ENCODE data around the gene SUPT5H.
"Not testable (repeated sequence)": the region's sequence is repeated elsewhere in the genome, so short reads cannot be mapped to it uniquely, and the experiment has no call there.

The SUPT5H gene

GRCh38 chr19:39426170-39426569 lies 19.2 kb upstream of the SUPT5H start:
- DNase-seq, result no peak

- DNase-seq, result no peak
Measured at GRCh38 chr19:39427707-39428106, 17.7 kb upstream of the SUPT5H start.

- DNase-seq, result peak; percentile 91
Measured at GRCh38 chr19:39428283-39429112, 16.9 kb upstream of the SUPT5H start.

GRCh38 chr19:39430675-39431593 lies 14.4 kb upstream of the SUPT5H start:
- DNase-seq, result no peak

- DNase-seq, result no peak
Measured at GRCh38 chr19:39432677-39433025, 12.7 kb upstream of the SUPT5H start.

GRCh38 chr19:39433480-39434079 lies 11.8 kb upstream of the SUPT5H start:
- no peak for DNase-seq

- no peak for DNase-seq
Measured at GRCh38 chr19:39434123-39435076, 11.0 kb upstream of the SUPT5H start.

GRCh38 chr19:39435499-39436349 lies 9.7 kb upstream of the SUPT5H start, which contains the start of gene RPS16:
Gene RPS16 (minus strand): TSS chr19:39435949. CDS start chr19:39435895, 54 bp downstream.
- peak; percentile 98 for DNase-seq

- DNase-seq, result no peak
Measured at GRCh38 chr19:39436350-39436716, 9.0 kb upstream of the SUPT5H start.

GRCh38 chr19:39438270-39438934 lies 7.0 kb upstream of the SUPT5H start:
- no peak for DNase-seq

- DNase-seq, result no peak
Measured at GRCh38 chr19:39444598-39445195, 685 bp upstream of the SUPT5H start.

- no peak for DNase-seq
Measured at GRCh38 chr19:39446365-39447084, 1.1 kb downstream of the SUPT5H start.

GRCh38 chr19:39448271-39448670 lies 2.9 kb downstream of the SUPT5H start:
- no peak for DNase-seq

GRCh38 chr19:39449116-39449797 lies 3.9 kb downstream of the SUPT5H start:
- DNase-seq, result no peak

GRCh38 chr19:39451257-39451656 lies 5.9 kb downstream of the SUPT5H start:
- not testable (repeated sequence) for DNase-seq

GRCh38 chr19:39463403-39463802 lies 18.0 kb downstream of the SUPT5H start:
- no peak for DNase-seq

GRCh38 chr19:39465956-39466747 lies 20.8 kb downstream of the SUPT5H start:
- no peak for DNase-seq

- DNase-seq, result no peak
Measured at GRCh38 chr19:39467941-39468340, 22.6 kb downstream of the SUPT5H start.

Data from right forelimb (tissue), 1 donor.